Natural killer cell treated with Interleukin-12 subunit alpha and Interleukin-12 subunit beta and Interleukin-15 and Interleukin-18, amount 100 ng/mL, for 72 hours (primary cell): ENCODE data around the gene RNF38. TPM values are rescaled to one million over a fixed set of nuclear protein-coding genes. Genes with fewer than 3 reads are reported as not detected.
A peak's percentile ranks its signal among the peaks of the same experiment; 100 is the strongest.
"Not testable (repeated sequence)": the region's sequence is repeated elsewhere in the genome, so short reads cannot be mapped to it uniquely, and the experiment has no call there.

Experiments used
- ATAC-seq, 2 donors: fragments of 150-1000 bp; cut with Tn5 transposase in 1 of 2; sonication (Bioruptor Pico), chemical (Tn5 transposase) in 1 of 2; 2 replicates each; pipeline ENCODE4 v1.10.0; 2021
- DNase-seq: peaks from one replicate; pipeline ENCODE4 v3.0.0; 2022; ENCODE audit warnings: low spot score
- H3K27ac Mint-ChIP-seq, 2 donors: 1 replicate in 1 of 2; 2 replicates in 1 of 2; pipeline ENCODE4 v1.8.0; 2022; ENCODE audit warnings: mixed read lengths in 2 of 2, mild to moderate bottlenecking in 1 of 2, moderate library complexity in 1 of 2
- H3K27me3 Mint-ChIP-seq, 2 donors: 1 replicate in 1 of 2; 2 replicates in 1 of 2; pipeline ENCODE4 v1.8.0; 2022; ENCODE audit warnings: mixed read lengths in 2 of 2
- H3K36me3 Mint-ChIP-seq: one replicate; pipeline ENCODE4 v1.8.0; 2022; ENCODE audit warnings: mixed read lengths
- H3K4me1 Mint-ChIP-seq, 2 donors: 1 replicate in 1 of 2; 2 replicates in 1 of 2; pipeline ENCODE4 v1.8.0; 2022; ENCODE audit warnings: low read depth in 2 of 2, mixed read lengths in 2 of 2, mild to moderate bottlenecking in 1 of 2
- H3K4me3 Mint-ChIP-seq: one replicate; pipeline ENCODE4 v1.8.0; 2022; ENCODE audit warnings: mixed read lengths
- H3K9me3 Mint-ChIP-seq: 2 replicates; pipeline ENCODE4 v1.8.0; 2022; ENCODE audit warnings: mixed read lengths
- total RNA-seq, 2 donors: library from RNA; stranded (reverse); gene quantifications; one replicate each; pipeline ENCODE4 v1.2.3, GENCODE V29; 2022

RNF38 gene
- total RNA-seq, 2 donors from 2014 or later, result 43.9 to 56.9 TPM

- Mint-ChIP-seq H3K4me1 (peaks cover 34 to 59% of the 10 kb centered on the region in 2 donors), H3K36me3 (no peaks in the 10 kb centered on the region), H3K27me3 (no peaks in the 10 kb centered on the region), H3K4me3 (peak overlapping the region; percentile 73), H3K9me3 (no peaks in the 10 kb centered on the region), H3K27ac (peak overlapping the region; percentile 76 to 88)
- no peak for ATAC-seq
- DNase-seq, result no peak
Observed at GRCh38 chr9:36398745-36399144, 1.3 kb downstream of the RNF38 start.

GRCh38 chr9:36396985-36397384 lies 3.1 kb downstream of the RNF38 start:
- Mint-ChIP-seq H3K27ac (no peak overlapping the region), H3K27me3 (no peaks in the 10 kb centered on the region), H3K36me3 (no peaks in the 10 kb centered on the region), H3K9me3 (no peaks in the 10 kb centered on the region), H3K4me3 (no peak overlapping the region), H3K4me1 (peaks cover 42 to 59% of the 10 kb centered on the region in 2 donors)
- DNase-seq, result no peak
- ATAC-seq, result no peak

- H3K27me3 Mint-ChIP-seq, result no peaks in the 10 kb centered on the region
- H3K9me3 Mint-ChIP-seq, result no peaks in the 10 kb centered on the region
- H3K4me1 Mint-ChIP-seq, result peaks cover 40 to 54% of the 10 kb centered on the region in 2 donors
- DNase-seq (no peak), ATAC-seq (no peak)
- no peak overlapping the region for H3K4me3 Mint-ChIP-seq
- no peak overlapping the region for H3K27ac Mint-ChIP-seq
- peaks cover 9% of the 10 kb centered on the region for H3K36me3 Mint-ChIP-seq
Observed at GRCh38 chr9:36392489-36392888, 7.6 kb downstream of the RNF38 start.

- DNase-seq, result no peak
- Mint-ChIP-seq H3K4me3 (no peak overlapping the region), H3K4me1 (peaks cover 44 to 45% of the 10 kb centered on the region in 2 donors), H3K9me3 (no peaks in the 10 kb centered on the region), H3K27me3 (no peaks in the 10 kb centered on the region), H3K36me3 (peaks cover 9% of the 10 kb centered on the region), H3K27ac (peak overlapping the region in 1 of 2 donors; percentile 22)
- no peak for ATAC-seq
Observed at GRCh38 chr9:36389590-36389989, 10.5 kb downstream of the RNF38 start.

- not testable (repeated sequence) for H3K4me3 Mint-ChIP-seq, H3K9me3 Mint-ChIP-seq, DNase-seq, H3K36me3 Mint-ChIP-seq, H3K27me3 Mint-ChIP-seq, ATAC-seq
- Mint-ChIP-seq H3K27ac (peak overlapping the region; percentile 30 to 55), H3K4me1 (peaks cover 59 to 72% of the 10 kb centered on the region in 2 donors)
Observed at GRCh38 chr9:36386396-36386965, 13.6 kb downstream of the RNF38 start.

GRCh38 chr9:36382484-36382883 lies 17.6 kb downstream of the RNF38 start:
- Mint-ChIP-seq H3K4me3 (peak overlapping the region; percentile 88), H3K36me3 (no peaks in the 10 kb centered on the region), H3K27me3 (no peaks in the 10 kb centered on the region), H3K9me3 (no peaks in the 10 kb centered on the region), H3K27ac (peak overlapping the region; percentile 90 to 96), H3K4me1 (peaks cover 55 to 69% of the 10 kb centered on the region in 2 donors)
- ATAC-seq (no peak), DNase-seq (no peak)

- no peak overlapping the region for H3K27ac Mint-ChIP-seq
- no peaks in the 10 kb centered on the region for H3K27me3 Mint-ChIP-seq
- no peak for DNase-seq
- H3K9me3 Mint-ChIP-seq, result no peaks in the 10 kb centered on the region
- no peak for ATAC-seq
- peaks cover 19% of the 10 kb centered on the region for H3K36me3 Mint-ChIP-seq
- peaks cover 5% of the 10 kb centered on the region in 2 donors for H3K4me1 Mint-ChIP-seq
- no peak overlapping the region for H3K4me3 Mint-ChIP-seq
Observed at GRCh38 chr9:36364577-36364976, 35.5 kb downstream of the RNF38 start.

- Mint-ChIP-seq H3K27ac (no peak overlapping the region), H3K9me3 (no peaks in the 10 kb centered on the region), H3K4me3 (no peak overlapping the region), H3K27me3 (no peaks in the 10 kb centered on the region), H3K36me3 (peaks cover 8% of the 10 kb centered on the region), H3K4me1 (peaks cover under 1 to 5% of the 10 kb centered on the region in 2 donors)
- DNase-seq, result no peak
- no peak for ATAC-seq
Observed at GRCh38 chr9:36363448-36363847, 36.6 kb downstream of the RNF38 start.

GRCh38 chr9:36358486-36358885 lies 41.6 kb downstream of the RNF38 start:
- Mint-ChIP-seq H3K36me3 (peaks cover 6% of the 10 kb centered on the region), H3K9me3 (no peaks in the 10 kb centered on the region), H3K4me1 (peaks cover 5% of the 10 kb centered on the region in 2 donors), H3K4me3 (no peak overlapping the region), H3K27me3 (no peaks in the 10 kb centered on the region), H3K27ac (peak overlapping the region in 1 of 2 donors; percentile 67)
- DNase-seq (no peak), ATAC-seq (no peak)

GRCh38 chr9:36357639-36358038 lies 42.4 kb downstream of the RNF38 start:
- ATAC-seq, result no peak
- H3K27me3 Mint-ChIP-seq, result no peaks in the 10 kb centered on the region
- H3K36me3 Mint-ChIP-seq, result no peaks in the 10 kb centered on the region
- peaks cover 2 to 5% of the 10 kb centered on the region in 2 donors for H3K4me1 Mint-ChIP-seq
- H3K27ac Mint-ChIP-seq, result peak overlapping the region in 1 of 2 donors; percentile 27
- DNase-seq, result no peak
- H3K4me3 Mint-ChIP-seq, result no peak overlapping the region
- H3K9me3 Mint-ChIP-seq, result no peaks in the 10 kb centered on the region

- DNase-seq, result no peak
- Mint-ChIP-seq H3K4me1 (peaks cover 10 to 17% of the 10 kb centered on the region in 2 donors), H3K27me3 (no peaks in the 10 kb centered on the region), H3K27ac (no peak overlapping the region), H3K9me3 (no peaks in the 10 kb centered on the region), H3K36me3 (peaks cover 44% of the 10 kb centered on the region), H3K4me3 (no peak overlapping the region)
- ATAC-seq, result no peak
Observed at GRCh38 chr9:36346569-36346968, 53.5 kb downstream of the RNF38 start.

GRCh38 chr9:36345103-36345846 lies 54.8 kb downstream of the RNF38 start:
- H3K4me3 Mint-ChIP-seq, result no peak overlapping the region
- H3K27me3 Mint-ChIP-seq, result no peaks in the 10 kb centered on the region
- H3K36me3 Mint-ChIP-seq, result peaks cover 39% of the 10 kb centered on the region
- H3K4me1 Mint-ChIP-seq, result peaks cover 9 to 17% of the 10 kb centered on the region in 2 donors
- DNase-seq (no peak), ATAC-seq (no peak)
- no peaks in the 10 kb centered on the region for H3K9me3 Mint-ChIP-seq
- no peak overlapping the region for H3K27ac Mint-ChIP-seq

- no peak for DNase-seq
- no peaks in the 10 kb centered on the region for H3K9me3 Mint-ChIP-seq
- peaks cover 8 to 17% of the 10 kb centered on the region in 2 donors for H3K4me1 Mint-ChIP-seq
- peaks cover 31% of the 10 kb centered on the region for H3K36me3 Mint-ChIP-seq
- H3K4me3 Mint-ChIP-seq, result peak overlapping the region; percentile 18
- peak; percentile 62 to 96 for ATAC-seq
- H3K27ac Mint-ChIP-seq, result peak overlapping the region; percentile 73 to 75
- H3K27me3 Mint-ChIP-seq, result no peaks in the 10 kb centered on the region
Observed at GRCh38 chr9:36341936-36342577, 58.0 kb downstream of the RNF38 start.

GRCh38 chr9:36337865-36338264 lies 62.2 kb downstream of the RNF38 start:
- H3K9me3 Mint-ChIP-seq, result no peaks in the 10 kb centered on the region
- H3K27ac Mint-ChIP-seq, result no peak overlapping the region
- ATAC-seq (no peak), DNase-seq (no peak)
- peaks cover 8 to 9% of the 10 kb centered on the region in 2 donors for H3K4me1 Mint-ChIP-seq
- H3K36me3 Mint-ChIP-seq, result peaks cover 25% of the 10 kb centered on the region
- H3K27me3 Mint-ChIP-seq, result no peaks in the 10 kb centered on the region
- no peak overlapping the region for H3K4me3 Mint-ChIP-seq
